T-cell (primary cell): ENCODE results near the gene PRKCA. TPM values are rescaled to one million over a fixed set of nuclear protein-coding genes. Genes with fewer than 3 reads are reported as not detected.
A peak's percentile ranks its signal among the peaks of the same experiment; 100 is the strongest.

ENCODE experiments used
- ATAC-seq, 4 experiments: fragments of 200-7000 bp in 3 of 4; fragments of 150-1000 bp in 1 of 4; cut with Tn5 transposase; replicated peaks in 1 of 4; 1 replicate in 3 of 4; 2 replicates in 1 of 4; pipeline ENCODE4 v1.10.0; 2021; ENCODE audit warnings: moderate library complexity in 3 of 4, mild to moderate bottlenecking in 2 of 4, moderate number of reproducible peaks in 1 of 4
- CTCF ChIA-PET, 2 donors: fragments of 300-600 bp; sonication (Branson Sonifier 250); formaldehyde crosslinking; loops; one replicate each; lab custom pipeline; 2022; ENCODE audit warnings: antibody characterized with exemption in 2 of 2; lab: Charles Lee
- POLR2A ChIA-PET, 2 donors: fragments of 300-600 bp; sonication (Branson Sonifier 250); formaldehyde crosslinking; loops; one replicate each; lab custom pipeline; 2022; ENCODE audit warnings: antibody characterized with exemption in 2 of 2; lab: Charles Lee
- DNase-seq, 35 experiments: peaks; one replicate each; pipeline versions ENCODE4 v3.0.0 to v3.0.0-alpha.2; 2013 to 2023
- H3K27ac ChIP-seq: one replicate; pipeline ENCODE4 v1.5.1; 2013; ENCODE audit warnings: low read length
- H3K27me3 ChIP-seq, 2 experiments: replicated peaks in 1 of 2; 1 replicate in 1 of 2; 2 replicates in 1 of 2; pipeline versions ENCODE4 v1.6.1 to v1.7.0; 2013; ENCODE audit warnings: low read length in 1 of 2, mixed read lengths in 1 of 2; ENCODE audit not compliant: control insufficient read depth in 2 of 2, insufficient read depth in 2 of 2; ENCODE audit errors: extremely low read depth in 1 of 2
- H3K36me3 ChIP-seq, 2 donors: 1 replicate in 1 of 2; 2 replicates in 1 of 2; pipeline versions ENCODE4 v1.6.1 to v1.7.0; 2013; ENCODE audit warnings: low read length in 1 of 2; ENCODE audit not compliant: control insufficient read depth in 2 of 2, insufficient read depth in 1 of 2; ENCODE audit errors: extremely low read depth in 1 of 2
- H3K4me1 ChIP-seq, 2 experiments: 1 replicate in 1 of 2; 2 replicates in 1 of 2; pipeline versions ENCODE4 v1.6.1 to v1.7.0; 2013; ENCODE audit warnings: low read length in 2 of 2, mixed read lengths in 1 of 2; ENCODE audit not compliant: insufficient read depth in 2 of 2, control insufficient read depth in 1 of 2; ENCODE audit errors: extremely low read depth in 1 of 2
- H3K4me3 ChIP-seq, 2 donors: 1 replicate in 1 of 2; 2 replicates in 1 of 2; pipeline versions ENCODE4 v1.5.1 to v1.7.0; 2013; ENCODE audit warnings: mild to moderate bottlenecking in 2 of 2, low read length in 1 of 2, moderate library complexity in 1 of 2; ENCODE audit not compliant: control insufficient read depth in 1 of 2; ENCODE audit errors: extremely low read depth in 1 of 2
- H3K9me3 ChIP-seq: 2 replicates; pipeline ENCODE4 v1.7.0; 2013
- H3K27ac Mint-ChIP-seq, 2 donors: one replicate each; pipeline ENCODE4 v1.8.0; 2020 to 2021; ENCODE audit warnings: mild to moderate bottlenecking in 2 of 2, mixed read lengths in 2 of 2
- H3K27me3 Mint-ChIP-seq, 2 donors: one replicate each; pipeline ENCODE4 v1.8.0; 2021 to 2022; ENCODE audit warnings: mixed read lengths in 2 of 2
- H3K36me3 Mint-ChIP-seq: one replicate; pipeline ENCODE4 v1.8.0; 2021; ENCODE audit warnings: mixed read lengths
- H3K4me1 Mint-ChIP-seq, 3 donors: one replicate each; pipeline ENCODE4 v1.8.0; 2020 to 2022; ENCODE audit warnings: mixed read lengths in 3 of 3, mild to moderate bottlenecking in 1 of 3
- H3K4me3 Mint-ChIP-seq, 3 donors: one replicate each; pipeline ENCODE4 v1.8.0; 2020 to 2022; ENCODE audit warnings: mild to moderate bottlenecking in 3 of 3, mixed read lengths in 3 of 3, moderate library complexity in 3 of 3
- H3K9me3 Mint-ChIP-seq, 3 donors: one replicate each; pipeline ENCODE4 v1.8.0; 2020 to 2022; ENCODE audit warnings: mixed read lengths in 3 of 3
- WGBS: methylation state at CpG from one replicate; pipeline ENCODE4 v1.1.5; 2013; ENCODE audit warnings: missing lambda C conversion rate; ENCODE audit not compliant: insufficient coverage; 5-methylcytosine and 5-hydroxymethylcytosine counted together
- total RNA-seq, 35 experiments: library from RNA in 6 of 35; stranded (reverse) in 6 of 35; fragments of 120-200 nt in 1 of 35; gene quantifications; one replicate each; pipeline versions ENCODE4 v1.2.1 to v1.2.4 and lab custom pipeline; 2013 to 2026

The PRKCA gene
- total RNA-seq, 5 donors from 2014 or later (not counting 1 experiment from before 2014, with no cell fraction given), result 75.9 to 128 (median 82.0) TPM

GRCh38 chr17:66569572-66569971, 267.2 kb downstream of the PRKCA start:
- no peaks in the 10 kb centered on the region for H3K9me3 Mint-ChIP-seq
- H3K4me1 ChIP-seq, result peaks cover 0 to 6% of the 10 kb centered on the region in 2 experiments
- peaks cover 10% of the 10 kb centered on the region for H3K36me3 Mint-ChIP-seq
- no peak overlapping the region for H3K27ac ChIP-seq
- H3K9me3 ChIP-seq, result no peaks in the 10 kb centered on the region
- no peak overlapping the region for H3K4me3 ChIP-seq
- POLR2A ChIA-PET, result no interaction called here
- no peak overlapping the region for H3K4me3 Mint-ChIP-seq
- no peaks in the 10 kb centered on the region for H3K27me3 ChIP-seq
- no peaks in the 10 kb centered on the region for H3K36me3 ChIP-seq
- no peak for ATAC-seq
- H3K27ac Mint-ChIP-seq, result no peak overlapping the region
- WGBS, result no CpG with 5 or more reads among the region's 2 CpGs
- no peaks in the 10 kb centered on the region for H3K27me3 Mint-ChIP-seq
- peaks cover 22 to 30% (median 27%) of the 10 kb centered on the region in 3 donors for H3K4me1 Mint-ChIP-seq
- CTCF ChIA-PET, result no interaction called here
- DNase-seq, result no peak

GRCh38 chr17:66570447-66571195, 268.2 kb downstream of the PRKCA start:
- Histone ChIP-seq H3K9me3 (no peaks in the 10 kb centered on the region), H3K27me3 (no peaks in the 10 kb centered on the region), H3K27ac (no peak overlapping the region), H3K4me1 (peaks cover 0 to 6% of the 10 kb centered on the region in 2 experiments), H3K4me3 (no peak overlapping the region), H3K36me3 (no peaks in the 10 kb centered on the region)
- Mint-ChIP-seq H3K9me3 (no peaks in the 10 kb centered on the region), H3K4me3 (no peak overlapping the region), H3K36me3 (peaks cover 10% of the 10 kb centered on the region), H3K4me1 (peaks cover 16 to 25% (median 21%) of the 10 kb centered on the region in 3 donors), H3K27ac (no peak overlapping the region), H3K27me3 (no peaks in the 10 kb centered on the region)
- WGBS, result 71% methylated on average over 3 of the region's 9 CpGs
- ChIA-PET CTCF (no interaction called here), POLR2A (no interaction called here)
- ATAC-seq (no peak), DNase-seq (no peak)

- H3K4me1 Mint-ChIP-seq, result peaks cover 8 to 17% (median 17%) of the 10 kb centered on the region in 3 donors
- no peak for DNase-seq
- no peaks in the 10 kb centered on the region for H3K36me3 ChIP-seq
- H3K4me1 ChIP-seq, result peaks cover 0 to 6% of the 10 kb centered on the region in 2 experiments
- ATAC-seq, result no peak
- H3K27me3 Mint-ChIP-seq, result no peaks in the 10 kb centered on the region
- no peaks in the 10 kb centered on the region for H3K9me3 Mint-ChIP-seq
- no peak overlapping the region for H3K4me3 Mint-ChIP-seq
- CTCF ChIA-PET, result interaction anchor here in 1 of 2 donors (1.1 kb wide), 1 partner anchor 316 kb away, joined by 3 read pairs; no protein-coding TSS in a partner anchor
- no peaks in the 10 kb centered on the region for H3K27me3 ChIP-seq
- no peaks in the 10 kb centered on the region for H3K9me3 ChIP-seq
- no peak overlapping the region for H3K27ac ChIP-seq
- peaks cover 13% of the 10 kb centered on the region for H3K36me3 Mint-ChIP-seq
- POLR2A ChIA-PET, result no interaction called here
- H3K4me3 ChIP-seq, result no peak overlapping the region
- no peak overlapping the region for H3K27ac Mint-ChIP-seq
- 98% methylated on average over 7 of the region's 8 CpGs for WGBS
Observed at GRCh38 chr17:66571745-66572144, 269.3 kb downstream of the PRKCA start.

- POLR2A ChIA-PET, result no interaction called here
- H3K4me3 Mint-ChIP-seq, result no peak overlapping the region
- peaks cover 17% of the 10 kb centered on the region for H3K36me3 Mint-ChIP-seq
- Histone ChIP-seq H3K27ac (no peak overlapping the region), H3K36me3 (no peaks in the 10 kb centered on the region), H3K4me3 (no peak overlapping the region), H3K4me1 (no peaks in the 10 kb centered on the region), H3K27me3 (no peaks in the 10 kb centered on the region), H3K9me3 (no peaks in the 10 kb centered on the region)
- peak overlapping the region in 1 of 2 donors; percentile 3 for H3K27ac Mint-ChIP-seq
- no peak for DNase-seq
- WGBS, result no CpG with 5 or more reads among the region's 4 CpGs
- peaks cover 3 to 11% (median 10%) of the 10 kb centered on the region in 3 donors for H3K4me1 Mint-ChIP-seq
- no peak for ATAC-seq
- H3K9me3 Mint-ChIP-seq, result no peaks in the 10 kb centered on the region
- CTCF ChIA-PET, result interaction anchor here (0.6 to 1.2 kb wide), 3 partner anchors 9 to 330 kb away, joined by 3 to 8 read pairs (median 3); no protein-coding TSS in a partner anchor
- H3K27me3 Mint-ChIP-seq, result no peaks in the 10 kb centered on the region
Observed at GRCh38 chr17:66573078-66573477, 270.7 kb downstream of the PRKCA start.

GRCh38 chr17:66574123-66574522, 271.7 kb downstream of the PRKCA start:
- CTCF ChIA-PET, result interaction anchor here in 1 of 2 donors (1.2 kb wide), 1 partner anchor 10 kb away, joined by 3 read pairs; no protein-coding TSS in a partner anchor
- 83% methylated on average over 2 of the region's 4 CpGs for WGBS
- no peak for ATAC-seq

GRCh38 chr17:66576473-66576872, 274.1 kb downstream of the PRKCA start:
- Histone ChIP-seq H3K27me3 (no peaks in the 10 kb centered on the region), H3K4me1 (peaks cover 0 to 4% of the 10 kb centered on the region in 2 experiments), H3K9me3 (no peaks in the 10 kb centered on the region), H3K36me3 (no peaks in the 10 kb centered on the region), H3K4me3 (no peak overlapping the region), H3K27ac (no peak overlapping the region)
- ChIA-PET POLR2A (no interaction called here), CTCF (no interaction called here)
- H3K4me1 Mint-ChIP-seq, result peaks cover 21 to 30% (median 23%) of the 10 kb centered on the region in 3 donors
- no peaks in the 10 kb centered on the region for H3K27me3 Mint-ChIP-seq
- peaks cover 27% of the 10 kb centered on the region for H3K36me3 Mint-ChIP-seq
- DNase-seq, result no peak
- H3K27ac Mint-ChIP-seq, result no peak overlapping the region
- H3K9me3 Mint-ChIP-seq, result no peaks in the 10 kb centered on the region
- no peak overlapping the region for H3K4me3 Mint-ChIP-seq
- ATAC-seq, result no peak
- WGBS, result 100% methylated on average over 1 of the region's 6 CpGs

More at GRCh38 chr17:66574123-66574522, 271.7 kb downstream of the PRKCA start:
- H3K27ac ChIP-seq, result no peak overlapping the region
- H3K27me3 ChIP-seq, result no peaks in the 10 kb centered on the region
- no peak overlapping the region for H3K4me3 ChIP-seq
- peaks cover 0 to 4% of the 10 kb centered on the region in 2 experiments for H3K4me1 ChIP-seq
- Mint-ChIP-seq H3K4me3 (no peak overlapping the region), H3K36me3 (peaks cover 23% of the 10 kb centered on the region), H3K27me3 (no peaks in the 10 kb centered on the region), H3K27ac (no peak overlapping the region), H3K4me1 (peaks cover 10 to 20% (median 15%) of the 10 kb centered on the region in 3 donors), H3K9me3 (no peaks in the 10 kb centered on the region)
- no peaks in the 10 kb centered on the region for H3K36me3 ChIP-seq
- POLR2A ChIA-PET, result no interaction called here
- no peaks in the 10 kb centered on the region for H3K9me3 ChIP-seq
- DNase-seq, result no peak
